DOHH2 (cell line): Measurements from ENCODE around the gene PDE4D.

Source experiments
- H3F3A ChIP-seq: fragments of 200-600 bp; sonication (generic), shearing (Covaris generic); 2 replicates; pipeline ENCODE4 v1.6.0; 2016; ENCODE audit warnings: antibody characterized with exemption, mild to moderate bottlenecking; ENCODE audit not compliant: control insufficient read depth, insufficient read depth
- H3K27ac ChIP-seq: fragments of 200-600 bp; sonication (generic); 2 replicates; pipeline ENCODE4 v1.5.1; 2014; ENCODE audit warnings: low read depth, mild to moderate bottlenecking, low read length, moderate library complexity
- H3K27me3 ChIP-seq: fragments of 200-600 bp; sonication (generic); 2 replicates; pipeline ENCODE4 v1.6.1; 2014; ENCODE audit warnings: mild to moderate bottlenecking, low read length, mixed read lengths; ENCODE audit not compliant: control insufficient read depth
- H3K36me3 ChIP-seq: fragments of 200-600 bp; sonication (generic); 2 replicates; pipeline ENCODE4 v1.6.1; 2014; ENCODE audit warnings: mild to moderate bottlenecking, low read length, moderate library complexity, mixed read lengths; ENCODE audit not compliant: control insufficient read depth
- H3K4me1 ChIP-seq: fragments of 200-600 bp; sonication (generic); 2 replicates; pipeline ENCODE4 v1.6.1; 2014; ENCODE audit warnings: mild to moderate bottlenecking, low read length, mixed read lengths; ENCODE audit not compliant: control insufficient read depth
- H3K4me2 ChIP-seq: fragments of 200-600 bp; sonication (generic); 2 replicates; pipeline ENCODE4 v1.6.0; 2014; ENCODE audit warnings: mild to moderate bottlenecking, low read length, moderate library complexity
- H3K4me3 ChIP-seq: fragments of 200-600 bp; sonication (generic); 2 replicates; pipeline ENCODE4 v1.5.1; 2014; ENCODE audit warnings: mild to moderate bottlenecking, low read length, mixed read lengths
- H3K79me2 ChIP-seq: fragments of 200-600 bp; sonication (generic); 2 replicates; pipeline ENCODE4 v1.6.1; 2014; ENCODE audit warnings: mild to moderate bottlenecking, low read length, mixed read lengths; ENCODE audit not compliant: control insufficient read depth
- H3K9me2 ChIP-seq: fragments of 200-600 bp; sonication (generic); replicated peaks from 2 replicates; pipeline ENCODE4 v1.6.1; 2014; ENCODE audit warnings: mild to moderate bottlenecking, low read length, mixed read lengths; ENCODE audit not compliant: control insufficient read depth
- H3K9me3 ChIP-seq: fragments of 200-600 bp; sonication (generic); 2 replicates; pipeline ENCODE4 v1.6.1; 2014; ENCODE audit warnings: antibody characterized with exemption, low read length, mixed read lengths; ENCODE audit not compliant: control insufficient read depth, insufficient read depth
- H4K20me1 ChIP-seq: fragments of 200-600 bp; sonication (generic); 2 replicates; pipeline ENCODE4 v1.6.0; 2014; ENCODE audit warnings: low read depth, mild to moderate bottlenecking, antibody characterized with exemption, low read length, moderate library complexity; ENCODE audit not compliant: control insufficient read depth, insufficient read depth
- EZH2phosphoT487 ChIP-seq: fragments of 200-600 bp; sonication (generic); IDR thresholded peaks from 2 replicates; pipeline ENCODE4 v1.6.1; 2017; ENCODE audit warnings: borderline replicate concordance, mild to moderate bottlenecking, antibody characterized with exemption, low read length, moderate library complexity, mixed read lengths
- TF ChIP-seq, protein P1 (sequence below): fragments of 200-600 bp; sonication (generic); IDR thresholded peaks from one replicate; pipeline ENCODE4 v1.5.1; 2014; ENCODE audit warnings: antibody characterized with exemption, mild to moderate bottlenecking, low read depth, low read length; ENCODE audit not compliant: poor library complexity, severe bottlenecking

Gene PDE4D

DNA sequence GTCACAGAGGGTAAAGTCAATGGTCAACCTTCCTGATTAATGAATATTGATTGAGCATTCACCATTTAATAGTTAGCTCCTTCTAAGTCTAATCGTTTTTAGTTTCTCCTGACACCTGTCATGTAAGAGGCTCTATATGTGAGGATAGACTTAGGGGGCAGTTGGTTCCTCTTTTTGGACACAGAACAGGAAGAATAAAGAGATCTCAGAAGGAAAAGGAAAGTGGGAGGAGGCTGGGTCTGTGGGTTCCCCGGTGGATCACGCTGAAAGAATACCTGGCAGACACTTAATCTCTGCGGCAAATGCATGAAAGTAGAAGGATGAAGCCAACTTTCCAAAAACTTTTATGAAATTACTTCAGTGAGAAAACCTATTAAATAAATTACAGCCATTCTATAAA, 98.4 kb downstream of the PDE4D start:
- Histone ChIP-seq H3K27me3 (no peaks in the 10 kb centered on the region), H3K4me1 (peaks cover 52% of the 10 kb centered on the region), H3K36me3 (no peaks in the 10 kb centered on the region), H3F3A (peaks cover 5% of the 10 kb centered on the region; the same call in 1 of the 2 replicates), H3K9me2 (no peaks in the 10 kb centered on the region), H3K27ac (no peak overlapping the region), H3K9me3 (no peaks in the 10 kb centered on the region), H4K20me1 (no peaks in the 10 kb centered on the region), H3K4me2 (peak overlapping the region; percentile 6), H3K79me2 (no peaks in the 10 kb centered on the region), H3K4me3 (no peak overlapping the region)
- TF ChIP-seq EZH2phosphoT487, result no peak
- TF ChIP-seq, protein P1, sequence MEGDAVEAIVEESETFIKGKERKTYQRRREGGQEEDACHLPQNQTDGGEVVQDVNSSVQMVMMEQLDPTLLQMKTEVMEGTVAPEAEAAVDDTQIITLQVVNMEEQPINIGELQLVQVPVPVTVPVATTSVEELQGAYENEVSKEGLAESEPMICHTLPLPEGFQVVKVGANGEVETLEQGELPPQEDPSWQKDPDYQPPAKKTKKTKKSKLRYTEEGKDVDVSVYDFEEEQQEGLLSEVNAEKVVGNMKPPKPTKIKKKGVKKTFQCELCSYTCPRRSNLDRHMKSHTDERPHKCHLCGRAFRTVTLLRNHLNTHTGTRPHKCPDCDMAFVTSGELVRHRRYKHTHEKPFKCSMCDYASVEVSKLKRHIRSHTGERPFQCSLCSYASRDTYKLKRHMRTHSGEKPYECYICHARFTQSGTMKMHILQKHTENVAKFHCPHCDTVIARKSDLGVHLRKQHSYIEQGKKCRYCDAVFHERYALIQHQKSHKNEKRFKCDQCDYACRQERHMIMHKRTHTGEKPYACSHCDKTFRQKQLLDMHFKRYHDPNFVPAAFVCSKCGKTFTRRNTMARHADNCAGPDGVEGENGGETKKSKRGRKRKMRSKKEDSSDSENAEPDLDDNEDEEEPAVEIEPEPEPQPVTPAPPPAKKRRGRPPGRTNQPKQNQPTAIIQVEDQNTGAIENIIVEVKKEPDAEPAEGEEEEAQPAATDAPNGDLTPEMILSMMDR, result no peak

DNA sequence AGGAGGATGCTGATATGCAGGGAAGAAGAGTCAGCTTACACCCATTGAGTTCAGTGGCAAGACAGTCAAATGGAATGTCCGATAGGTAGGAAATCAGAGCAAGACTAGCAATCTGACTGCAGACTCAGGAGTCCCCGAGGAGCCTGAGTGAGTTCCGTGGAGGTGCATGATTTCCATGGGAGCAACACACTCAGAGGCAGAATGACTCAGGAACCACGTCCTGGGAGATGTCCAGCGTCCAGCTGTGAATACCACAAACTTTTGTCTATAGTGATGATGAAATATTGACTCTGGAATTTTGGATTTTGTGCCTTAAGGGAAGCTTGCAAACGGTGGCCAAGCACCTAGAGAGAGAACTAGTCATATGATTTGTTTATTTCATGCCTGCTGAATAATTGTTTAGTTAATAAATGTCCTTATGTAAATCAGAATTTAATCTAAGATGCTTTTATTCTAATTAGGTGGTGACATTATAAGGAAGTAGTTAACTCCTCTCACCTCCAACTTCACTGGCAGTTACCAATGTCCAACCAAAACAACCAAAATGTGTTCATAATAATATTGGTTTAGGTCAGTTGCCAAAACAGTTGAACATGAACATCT, 100.4 kb downstream of the PDE4D start:
- no peaks in the 10 kb centered on the region for H3K9me3 ChIP-seq
- no peak overlapping the region for H3K27ac ChIP-seq
- no peaks in the 10 kb centered on the region for H3K27me3 ChIP-seq
- no peak overlapping the region for H3K4me2 ChIP-seq
- H3F3A ChIP-seq, result no peaks in the 10 kb centered on the region
- H3K4me3 ChIP-seq, result no peak overlapping the region
- peaks cover 39% of the 10 kb centered on the region for H3K4me1 ChIP-seq
- H3K36me3 ChIP-seq, result no peaks in the 10 kb centered on the region
- H3K79me2 ChIP-seq, result no peaks in the 10 kb centered on the region
- no peak for TF ChIP-seq EZH2phosphoT487
- TF ChIP-seq, protein P1, result no peak
- H3K9me2 ChIP-seq, result no peaks in the 10 kb centered on the region
- no peaks in the 10 kb centered on the region for H4K20me1 ChIP-seq

DNA sequence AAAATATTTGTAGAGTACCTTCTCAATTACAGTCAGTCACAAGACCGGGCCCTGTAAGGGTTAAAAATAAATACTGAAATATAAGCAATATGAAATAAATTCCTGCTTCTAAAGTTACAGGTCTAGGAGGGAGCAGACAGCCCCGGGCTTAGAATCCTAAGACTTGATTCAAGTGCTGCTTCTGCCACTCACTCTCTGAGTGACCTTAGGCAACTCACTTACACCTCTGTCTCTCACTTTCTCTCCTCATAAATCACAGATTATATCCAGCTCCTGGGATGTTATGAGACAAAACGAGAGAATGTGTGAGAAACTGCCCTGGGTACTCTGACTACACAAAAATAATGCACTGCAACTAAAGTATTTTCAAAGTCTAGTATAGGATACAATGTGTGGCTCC, 101.9 kb downstream of the PDE4D start:
- H3K4me3 ChIP-seq, result no peak overlapping the region
- no peaks in the 10 kb centered on the region for H3K27me3 ChIP-seq
- H4K20me1 ChIP-seq, result no peaks in the 10 kb centered on the region
- H3F3A ChIP-seq, result no peaks in the 10 kb centered on the region
- no peaks in the 10 kb centered on the region for H3K9me3 ChIP-seq
- TF ChIP-seq, protein P1, result no peak
- no peak for TF ChIP-seq EZH2phosphoT487
- H3K36me3 ChIP-seq, result no peaks in the 10 kb centered on the region
- no peaks in the 10 kb centered on the region for H3K9me2 ChIP-seq
- no peaks in the 10 kb centered on the region for H3K79me2 ChIP-seq
- H3K4me2 ChIP-seq, result no peak overlapping the region
- peaks cover 39% of the 10 kb centered on the region for H3K4me1 ChIP-seq
- no peak overlapping the region for H3K27ac ChIP-seq
